HEK293 (cell line): ENCODE data around the gene DPF3.

Experiments
- HOXC10 ChIP-seq: sonication (generic); formaldehyde crosslinking; IDR thresholded peaks from 2 replicates; pipeline ENCODE4 v1.8.1; 2023; ENCODE audit warnings: mild to moderate bottlenecking, missing genetic modification reagents
- ZNF560 ChIP-seq: fragments of 450-650 bp; formaldehyde crosslinking; IDR thresholded peaks from 2 replicates; pipeline ENCODE4 v1.5.1; 2017; ENCODE audit warnings: missing biosample characterization, missing genetic modification characterization, borderline replicate concordance
- TF ChIP-seq, protein P1 (sequence below): fragments of 450-650 bp; formaldehyde crosslinking; IDR thresholded peaks from 2 replicates; pipeline ENCODE4 v1.5.1; 2016; ENCODE audit warnings: missing biosample characterization, missing genetic modification characterization
- TF ChIP-seq, protein P2 (sequence below): fragments of 450-650 bp; formaldehyde crosslinking; conservative IDR thresholded peaks from 2 replicates; pipeline ENCODE4 v1.5.1; 2016; ENCODE audit warnings: low read depth, missing biosample characterization, missing genetic modification characterization
- TF ChIP-seq, protein P3 (sequence below): fragments of 450-650 bp; formaldehyde crosslinking; IDR thresholded peaks from 2 replicates; pipeline ENCODE4 v1.5.1; 2017; ENCODE audit warnings: missing biosample characterization, missing genetic modification characterization

DNA sequence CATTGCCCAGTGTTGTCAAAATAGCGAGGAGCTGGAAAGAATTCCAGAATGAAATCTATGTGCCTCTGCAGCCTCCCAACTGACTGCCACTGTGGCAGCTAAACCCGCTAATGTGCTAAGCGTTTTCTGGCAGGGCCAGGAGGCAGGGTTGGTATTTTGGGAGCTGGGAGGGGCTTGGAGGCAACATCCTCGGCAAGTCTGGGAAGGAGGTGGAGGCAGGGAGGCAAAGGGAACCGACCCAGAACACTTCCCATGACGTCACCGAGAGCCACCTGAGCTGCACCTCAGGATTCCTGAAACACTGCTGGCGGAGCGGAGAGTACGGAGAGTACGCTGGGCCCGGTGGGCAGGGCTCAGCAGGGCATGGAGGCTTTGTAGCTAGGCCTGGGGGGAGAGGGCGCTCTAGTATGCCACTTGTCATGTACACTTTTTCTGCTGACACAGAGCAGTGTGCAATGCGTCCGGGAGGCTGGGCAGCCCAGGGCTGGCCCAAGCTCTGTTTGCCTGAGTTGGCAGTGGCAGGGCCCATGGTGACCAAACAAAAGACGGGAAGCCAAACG, 81.5 kb downstream of the DPF3 start:
- TF ChIP-seq, protein P1, sequence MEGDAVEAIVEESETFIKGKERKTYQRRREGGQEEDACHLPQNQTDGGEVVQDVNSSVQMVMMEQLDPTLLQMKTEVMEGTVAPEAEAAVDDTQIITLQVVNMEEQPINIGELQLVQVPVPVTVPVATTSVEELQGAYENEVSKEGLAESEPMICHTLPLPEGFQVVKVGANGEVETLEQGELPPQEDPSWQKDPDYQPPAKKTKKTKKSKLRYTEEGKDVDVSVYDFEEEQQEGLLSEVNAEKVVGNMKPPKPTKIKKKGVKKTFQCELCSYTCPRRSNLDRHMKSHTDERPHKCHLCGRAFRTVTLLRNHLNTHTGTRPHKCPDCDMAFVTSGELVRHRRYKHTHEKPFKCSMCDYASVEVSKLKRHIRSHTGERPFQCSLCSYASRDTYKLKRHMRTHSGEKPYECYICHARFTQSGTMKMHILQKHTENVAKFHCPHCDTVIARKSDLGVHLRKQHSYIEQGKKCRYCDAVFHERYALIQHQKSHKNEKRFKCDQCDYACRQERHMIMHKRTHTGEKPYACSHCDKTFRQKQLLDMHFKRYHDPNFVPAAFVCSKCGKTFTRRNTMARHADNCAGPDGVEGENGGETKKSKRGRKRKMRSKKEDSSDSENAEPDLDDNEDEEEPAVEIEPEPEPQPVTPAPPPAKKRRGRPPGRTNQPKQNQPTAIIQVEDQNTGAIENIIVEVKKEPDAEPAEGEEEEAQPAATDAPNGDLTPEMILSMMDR (tag by site-specific recombination) = no peak
- TF ChIP-seq HOXC10 (CRISPR knock-in tag) (no peak), ZNF560 (no peak)
- TF ChIP-seq, protein P2, sequence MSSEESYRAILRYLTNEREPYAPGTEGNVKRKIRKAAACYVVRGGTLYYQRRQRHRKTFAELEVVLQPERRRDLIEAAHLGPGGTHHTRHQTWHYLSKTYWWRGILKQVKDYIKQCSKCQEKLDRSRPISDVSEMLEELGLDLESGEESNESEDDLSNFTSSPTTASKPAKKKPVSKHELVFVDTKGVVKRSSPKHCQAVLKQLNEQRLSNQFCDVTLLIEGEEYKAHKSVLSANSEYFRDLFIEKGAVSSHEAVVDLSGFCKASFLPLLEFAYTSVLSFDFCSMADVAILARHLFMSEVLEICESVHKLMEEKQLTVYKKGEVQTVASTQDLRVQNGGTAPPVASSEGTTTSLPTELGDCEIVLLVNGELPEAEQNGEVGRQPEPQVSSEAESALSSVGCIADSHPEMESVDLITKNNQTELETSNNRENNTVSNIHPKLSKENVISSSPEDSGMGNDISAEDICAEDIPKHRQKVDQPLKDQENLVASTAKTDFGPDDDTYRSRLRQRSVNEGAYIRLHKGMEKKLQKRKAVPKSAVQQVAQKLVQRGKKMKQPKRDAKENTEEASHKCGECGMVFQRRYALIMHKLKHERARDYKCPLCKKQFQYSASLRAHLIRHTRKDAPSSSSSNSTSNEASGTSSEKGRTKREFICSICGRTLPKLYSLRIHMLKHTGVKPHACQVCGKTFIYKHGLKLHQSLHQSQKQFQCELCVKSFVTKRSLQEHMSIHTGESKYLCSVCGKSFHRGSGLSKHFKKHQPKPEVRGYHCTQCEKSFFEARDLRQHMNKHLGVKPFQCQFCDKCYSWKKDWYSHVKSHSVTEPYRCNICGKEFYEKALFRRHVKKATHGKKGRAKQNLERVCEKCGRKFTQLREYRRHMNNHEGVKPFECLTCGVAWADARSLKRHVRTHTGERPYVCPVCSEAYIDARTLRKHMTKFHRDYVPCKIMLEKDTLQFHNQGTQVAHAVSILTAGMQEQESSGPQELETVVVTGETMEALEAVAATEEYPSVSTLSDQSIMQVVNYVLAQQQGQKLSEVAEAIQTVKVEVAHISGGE (tag by site-specific recombination) = no peak
- TF ChIP-seq, protein P3, sequence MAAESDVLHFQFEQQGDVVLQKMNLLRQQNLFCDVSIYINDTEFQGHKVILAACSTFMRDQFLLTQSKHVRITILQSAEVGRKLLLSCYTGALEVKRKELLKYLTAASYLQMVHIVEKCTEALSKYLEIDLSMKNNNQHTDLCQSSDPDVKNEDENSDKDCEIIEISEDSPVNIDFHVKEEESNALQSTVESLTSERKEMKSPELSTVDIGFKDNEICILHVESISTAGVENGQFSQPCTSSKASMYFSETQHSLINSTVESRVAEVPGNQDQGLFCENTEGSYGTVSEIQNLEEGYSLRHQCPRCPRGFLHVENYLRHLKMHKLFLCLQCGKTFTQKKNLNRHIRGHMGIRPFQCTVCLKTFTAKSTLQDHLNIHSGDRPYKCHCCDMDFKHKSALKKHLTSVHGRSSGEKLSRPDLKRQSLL (tag by site-specific recombination) = no peak
